SK-N-SH (cell line): ENCODE data around the gene DEFB129. TPM values are rescaled to one million over a fixed set of nuclear protein-coding genes. Genes with fewer than 3 reads are reported as not detected.

ENCODE experiments used
- CTCF ChIA-PET: fragments of 300-600, 350-600 bp; formaldehyde crosslinking; extraction: SDS; loops from one replicate; lab custom pipeline; 2021; lab: Yijun Ruan, JAX
- POLR2A ChIA-PET: fragments of 350-600 bp; sonication (Branson Sonifier 250); formaldehyde crosslinking; extraction: SDS; loops from one replicate; lab custom pipeline; 2020; ENCODE audit warnings: antibody characterized with exemption, inconsistent platforms; lab: Yijun Ruan, JAX
- DNase-seq: peaks from one replicate; pipeline ENCODE4 v3.0.0; 2012
- H2AFZ ChIP-seq: fragments of 200-600 bp; sonication (generic); 2 replicates; pipeline ENCODE4 v1.8.1; 2016; ENCODE audit warnings: antibody characterized with exemption, mild to moderate bottlenecking, low read depth
- H3F3A ChIP-seq: fragments of 200-600 bp; sonication (generic); replicated peaks from 2 replicates; pipeline ENCODE3; 2016; ENCODE audit warnings: antibody characterized with exemption, mild to moderate bottlenecking; ENCODE audit not compliant: insufficient read depth
- H3K27ac ChIP-seq, 2 experiments: fragments of 200-500 bp in 1 of 2; fragments of 200-600 bp in 1 of 2; sonication (Bioruptor generic) in 1 of 2; sonication (generic), shearing (Covaris generic) in 1 of 2; 2 replicates each; pipeline versions ENCODE4 v1.5.1 to v1.6.1; 2014 to 2016; ENCODE audit warnings: low read depth in 2 of 2, inconsistent platforms in 1 of 2, low read length in 1 of 2, mild to moderate bottlenecking in 1 of 2, mixed read lengths in 1 of 2
- H3K27me3 ChIP-seq: fragments of 200-600 bp; sonication (generic), shearing (Covaris generic); 2 replicates; pipeline ENCODE4 v1.6.1; 2016; ENCODE audit warnings: mixed run types; ENCODE audit not compliant: insufficient read depth
- H3K36me3 ChIP-seq, 2 experiments: fragments of 200-500 bp in 1 of 2; fragments of 200-600 bp in 1 of 2; sonication (Bioruptor generic) in 1 of 2; sonication (generic) in 1 of 2; replicated peaks in 1 of 2; 2 replicates each; pipeline versions ENCODE3 to v1.5.1; 2014 to 2016; ENCODE audit warnings: low read length in 1 of 2, mild to moderate bottlenecking in 1 of 2; ENCODE audit not compliant: insufficient read depth in 2 of 2, control insufficient read depth in 1 of 2
- H3K4me1 ChIP-seq, 2 experiments: fragments of 200-500 bp in 1 of 2; fragments of 200-600 bp in 1 of 2; sonication (Bioruptor generic) in 1 of 2; sonication (generic), shearing (Covaris generic) in 1 of 2; 2 replicates each; pipeline versions ENCODE4 v1.5.1 to v1.6.1; 2014 to 2016; ENCODE audit warnings: low read depth in 1 of 2, low read length in 1 of 2, mixed run types in 1 of 2; ENCODE audit not compliant: insufficient read depth in 2 of 2, control insufficient read depth in 1 of 2
- H3K4me2 ChIP-seq: fragments of 200-600 bp; sonication (generic), shearing (Covaris generic); 2 replicates; pipeline ENCODE4 v1.6.1; 2017; ENCODE audit warnings: mixed run types
- H3K4me3 ChIP-seq, 2 experiments: fragments of 200-500 bp in 1 of 2; fragments of 200-600 bp in 1 of 2; sonication (Bioruptor generic) in 1 of 2; sonication (generic), shearing (Covaris generic) in 1 of 2; 2 replicates each; pipeline versions ENCODE4 v1.5.1 to v1.8.1; 2014 to 2016; ENCODE audit warnings: low read depth in 2 of 2, inconsistent platforms in 1 of 2, low read length in 1 of 2, mild to moderate bottlenecking in 1 of 2, mixed read lengths in 1 of 2, moderate library complexity in 1 of 2
- H3K79me2 ChIP-seq: fragments of 200-600 bp; sonication (generic); 2 replicates; pipeline ENCODE4 v1.8.1; 2017; ENCODE audit warnings: mild to moderate bottlenecking; ENCODE audit not compliant: insufficient read depth
- H3K9ac ChIP-seq: fragments of 200-600 bp; sonication (generic); 2 replicates; pipeline ENCODE4 v1.6.1; 2017; ENCODE audit warnings: mixed run types
- H3K9me2 ChIP-seq: fragments of 200-600 bp; sonication (generic); 2 replicates; pipeline ENCODE4 v1.6.1; 2017; ENCODE audit warnings: mixed run types
- H3K9me3 ChIP-seq: fragments of 200-600 bp; sonication (generic); 2 replicates; pipeline ENCODE4 v1.6.1; 2017; ENCODE audit warnings: mixed run types, mild to moderate bottlenecking, moderate library complexity
- H4K20me1 ChIP-seq: fragments of 200-600 bp; sonication (generic); 2 replicates; pipeline ENCODE4 v1.6.1; 2017; ENCODE audit warnings: mild to moderate bottlenecking, mixed run types; ENCODE audit not compliant: insufficient read depth
- EP300 ChIP-seq, 2 experiments: IDR thresholded peaks; 2 replicates each; pipeline versions ENCODE4 v1.4.0 to v1.6.1; 2012; ENCODE audit warnings: borderline replicate concordance in 1 of 2, low read depth in 1 of 2, low read length in 1 of 2
- FOSL2 ChIP-seq: IDR thresholded peaks from 2 replicates; pipeline ENCODE4 v1.4.0; 2012; ENCODE audit warnings: low read depth, mild to moderate bottlenecking, moderate library complexity, borderline replicate concordance
- FOXM1 ChIP-seq: IDR thresholded peaks from 2 replicates; pipeline ENCODE4 v1.4.0; 2012; ENCODE audit warnings: low read depth, mild to moderate bottlenecking
- JUND ChIP-seq: IDR thresholded peaks from 2 replicates; pipeline ENCODE4 v1.4.0; 2012
- MXI1 ChIP-seq: IDR thresholded peaks from 2 replicates; pipeline ENCODE4 v1.6.1; 2012; ENCODE audit warnings: mild to moderate bottlenecking, low read depth, low read length, improper control_type of control experiment
- NFIC ChIP-seq: IDR thresholded peaks from 2 replicates; pipeline ENCODE4 v1.4.0; 2012; ENCODE audit warnings: borderline replicate concordance
- NRF1 ChIP-seq: IDR thresholded peaks from 2 replicates; pipeline ENCODE4 v1.6.1; 2012; ENCODE audit warnings: low read depth, mild to moderate bottlenecking, low read length
- RFX5 ChIP-seq: IDR thresholded peaks from 2 replicates; pipeline ENCODE4 v1.6.1; 2012; ENCODE audit warnings: mild to moderate bottlenecking, improper control_type of control experiment, low read length
- TCF12 ChIP-seq: IDR thresholded peaks from 2 replicates; pipeline ENCODE4 v1.4.0; 2012
- TEAD4 ChIP-seq: IDR thresholded peaks from 2 replicates; pipeline ENCODE4 v1.4.0; 2012; ENCODE audit warnings: mild to moderate bottlenecking, borderline replicate concordance; ENCODE audit not compliant: insufficient read depth
- WGBS: methylation state at CpG from one replicate; pipeline ENCODE4 v1.1.6; 2017; ENCODE audit warnings: low lambda C conversion rate; 5-methylcytosine and 5-hydroxymethylcytosine counted together
- polyA plus RNA-seq, 3 experiments: library from polyadenylated mRNA; depleted of rRNA; stranded (reverse); fragments of >200 nt; gene quantifications; 2 replicates each; pipeline ENCODE4 v1.2.3, GENCODE V29; 2012
- TF ChIP-seq, protein P1 (sequence below): IDR thresholded peaks from 2 replicates; pipeline ENCODE4 v1.6.1; 2012; ENCODE audit warnings: mild to moderate bottlenecking, low read depth, low read length, moderate library complexity
- TF ChIP-seq, protein P2 (sequence below): IDR thresholded peaks from 2 replicates; pipeline ENCODE4; 2012
- TF ChIP-seq, protein P3 (sequence below): fragments of 200-600 bp; sonication (generic); IDR thresholded peaks from 2 replicates; pipeline ENCODE4 v1.6.1; 2017; ENCODE audit warnings: antibody characterized with exemption, mild to moderate bottlenecking, moderate library complexity
- TF ChIP-seq, protein P4 (sequence below): fragments of 150-350 bp; IDR thresholded peaks from 2 replicates; pipeline ENCODE4 v1.6.1; 2017; ENCODE audit warnings: antibody characterized with exemption, low read length, low read depth, borderline replicate concordance
- TF ChIP-seq, protein P5 (sequence below): IDR thresholded peaks from 2 replicates; pipeline ENCODE4 v1.4.0; 2012; ENCODE audit warnings: low read depth

The DEFB129 gene
- polyA plus RNA-seq, 1 of the 3 experiments (the other 2 are of a cell fraction), result not detected

DNA sequence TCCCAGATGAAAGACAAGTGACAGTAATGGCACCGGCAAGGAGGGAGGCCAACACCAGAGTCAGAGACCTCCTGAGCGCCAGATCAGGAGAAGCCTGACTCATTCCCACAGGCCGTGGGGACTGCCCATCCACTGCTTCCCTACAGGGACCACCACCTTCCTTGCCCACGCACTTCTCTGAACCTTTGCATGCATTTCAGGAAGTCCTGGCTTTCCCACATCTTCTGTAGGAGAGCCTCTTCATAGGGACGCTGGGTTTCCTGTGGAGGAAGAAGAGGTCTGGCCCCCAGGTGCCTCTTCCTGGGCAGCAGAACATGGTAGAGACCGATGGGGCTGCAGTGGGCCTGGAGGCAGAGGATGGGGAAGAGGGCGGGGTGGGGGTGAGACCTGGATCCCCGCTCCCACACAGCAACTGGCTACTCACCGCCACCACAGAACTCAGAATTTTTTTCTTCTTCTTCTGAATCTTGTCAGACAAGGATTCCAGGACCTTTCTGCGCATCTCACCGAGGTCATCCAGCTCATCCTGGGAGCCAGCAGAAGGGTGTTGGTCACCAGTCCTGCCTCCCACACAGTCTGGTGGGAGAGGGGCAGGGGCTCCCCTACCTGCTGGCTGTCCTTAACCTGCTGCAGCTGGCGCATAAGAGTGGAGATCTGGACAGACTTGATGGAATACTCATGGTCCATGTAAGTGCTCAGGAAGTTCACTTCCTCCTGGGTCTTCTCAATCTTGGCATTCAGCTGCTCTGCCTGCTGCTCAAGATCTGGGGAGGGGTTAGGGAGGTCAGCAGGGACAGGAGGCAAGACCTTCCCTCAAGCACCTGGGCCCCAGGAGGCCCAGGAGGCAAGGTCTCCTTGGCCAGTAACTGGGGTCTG lies 49.8 kb downstream of the DEFB129 start:
- H2AFZ ChIP-seq, result no peak overlapping the region
- peaks cover 0 to 23% of the 10 kb centered on the region in 2 experiments for H3K36me3 ChIP-seq
- H3K9me2 ChIP-seq, result no peaks in the 10 kb centered on the region
- no peaks in the 10 kb centered on the region for H3K27me3 ChIP-seq
- H3K79me2 ChIP-seq, result no peaks in the 10 kb centered on the region
- no peaks in the 10 kb centered on the region for H3F3A ChIP-seq
- CTCF ChIA-PET, result interaction anchor here (0.7 to 1.7 kb wide), 2 partner anchors 9 to 10 kb away, joined by 3 to 6 read pairs; no protein-coding TSS in a partner anchor
- POLR2A ChIA-PET, result no interaction called here
- H3K4me3 ChIP-seq, result no peak overlapping the region
- WGBS, result 93% methylated on average over 11 of the region's 12 CpGs
- no peak overlapping the region for H3K27ac ChIP-seq
- H4K20me1 ChIP-seq, result no peaks in the 10 kb centered on the region
- no peak for DNase-seq
- no peak overlapping the region for H3K4me2 ChIP-seq
- TF ChIP-seq NFIC (no peak), FOSL2 (no peak), EP300 (IDR thresholded peaks at IDR 0.05; ENCODE audit: borderline replicate concordance in 1 of 2, low read depth in 1 of 2, low read length in 1 of 2) (no peak), RFX5 (no peak), JUND (no peak), FOXM1 (no peak), MXI1 (no peak), TCF12 (no peak), TEAD4 (no peak), NRF1 (no peak)
- TF ChIP-seq, protein P1, sequence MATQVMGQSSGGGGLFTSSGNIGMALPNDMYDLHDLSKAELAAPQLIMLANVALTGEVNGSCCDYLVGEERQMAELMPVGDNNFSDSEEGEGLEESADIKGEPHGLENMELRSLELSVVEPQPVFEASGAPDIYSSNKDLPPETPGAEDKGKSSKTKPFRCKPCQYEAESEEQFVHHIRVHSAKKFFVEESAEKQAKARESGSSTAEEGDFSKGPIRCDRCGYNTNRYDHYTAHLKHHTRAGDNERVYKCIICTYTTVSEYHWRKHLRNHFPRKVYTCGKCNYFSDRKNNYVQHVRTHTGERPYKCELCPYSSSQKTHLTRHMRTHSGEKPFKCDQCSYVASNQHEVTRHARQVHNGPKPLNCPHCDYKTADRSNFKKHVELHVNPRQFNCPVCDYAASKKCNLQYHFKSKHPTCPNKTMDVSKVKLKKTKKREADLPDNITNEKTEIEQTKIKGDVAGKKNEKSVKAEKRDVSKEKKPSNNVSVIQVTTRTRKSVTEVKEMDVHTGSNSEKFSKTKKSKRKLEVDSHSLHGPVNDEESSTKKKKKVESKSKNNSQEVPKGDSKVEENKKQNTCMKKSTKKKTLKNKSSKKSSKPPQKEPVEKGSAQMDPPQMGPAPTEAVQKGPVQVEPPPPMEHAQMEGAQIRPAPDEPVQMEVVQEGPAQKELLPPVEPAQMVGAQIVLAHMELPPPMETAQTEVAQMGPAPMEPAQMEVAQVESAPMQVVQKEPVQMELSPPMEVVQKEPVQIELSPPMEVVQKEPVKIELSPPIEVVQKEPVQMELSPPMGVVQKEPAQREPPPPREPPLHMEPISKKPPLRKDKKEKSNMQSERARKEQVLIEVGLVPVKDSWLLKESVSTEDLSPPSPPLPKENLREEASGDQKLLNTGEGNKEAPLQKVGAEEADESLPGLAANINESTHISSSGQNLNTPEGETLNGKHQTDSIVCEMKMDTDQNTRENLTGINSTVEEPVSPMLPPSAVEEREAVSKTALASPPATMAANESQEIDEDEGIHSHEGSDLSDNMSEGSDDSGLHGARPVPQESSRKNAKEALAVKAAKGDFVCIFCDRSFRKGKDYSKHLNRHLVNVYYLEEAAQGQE, result no peak
- TF ChIP-seq, protein P2, sequence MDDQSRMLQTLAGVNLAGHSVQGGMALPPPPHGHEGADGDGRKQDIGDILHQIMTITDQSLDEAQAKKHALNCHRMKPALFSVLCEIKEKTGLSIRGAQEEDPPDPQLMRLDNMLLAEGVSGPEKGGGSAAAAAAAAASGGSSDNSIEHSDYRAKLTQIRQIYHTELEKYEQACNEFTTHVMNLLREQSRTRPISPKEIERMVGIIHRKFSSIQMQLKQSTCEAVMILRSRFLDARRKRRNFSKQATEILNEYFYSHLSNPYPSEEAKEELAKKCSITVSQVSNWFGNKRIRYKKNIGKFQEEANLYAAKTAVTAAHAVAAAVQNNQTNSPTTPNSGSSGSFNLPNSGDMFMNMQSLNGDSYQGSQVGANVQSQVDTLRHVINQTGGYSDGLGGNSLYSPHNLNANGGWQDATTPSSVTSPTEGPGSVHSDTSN, result no peak
- TF ChIP-seq, protein P3, sequence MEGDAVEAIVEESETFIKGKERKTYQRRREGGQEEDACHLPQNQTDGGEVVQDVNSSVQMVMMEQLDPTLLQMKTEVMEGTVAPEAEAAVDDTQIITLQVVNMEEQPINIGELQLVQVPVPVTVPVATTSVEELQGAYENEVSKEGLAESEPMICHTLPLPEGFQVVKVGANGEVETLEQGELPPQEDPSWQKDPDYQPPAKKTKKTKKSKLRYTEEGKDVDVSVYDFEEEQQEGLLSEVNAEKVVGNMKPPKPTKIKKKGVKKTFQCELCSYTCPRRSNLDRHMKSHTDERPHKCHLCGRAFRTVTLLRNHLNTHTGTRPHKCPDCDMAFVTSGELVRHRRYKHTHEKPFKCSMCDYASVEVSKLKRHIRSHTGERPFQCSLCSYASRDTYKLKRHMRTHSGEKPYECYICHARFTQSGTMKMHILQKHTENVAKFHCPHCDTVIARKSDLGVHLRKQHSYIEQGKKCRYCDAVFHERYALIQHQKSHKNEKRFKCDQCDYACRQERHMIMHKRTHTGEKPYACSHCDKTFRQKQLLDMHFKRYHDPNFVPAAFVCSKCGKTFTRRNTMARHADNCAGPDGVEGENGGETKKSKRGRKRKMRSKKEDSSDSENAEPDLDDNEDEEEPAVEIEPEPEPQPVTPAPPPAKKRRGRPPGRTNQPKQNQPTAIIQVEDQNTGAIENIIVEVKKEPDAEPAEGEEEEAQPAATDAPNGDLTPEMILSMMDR, result no peak
- TF ChIP-seq, protein P4, sequence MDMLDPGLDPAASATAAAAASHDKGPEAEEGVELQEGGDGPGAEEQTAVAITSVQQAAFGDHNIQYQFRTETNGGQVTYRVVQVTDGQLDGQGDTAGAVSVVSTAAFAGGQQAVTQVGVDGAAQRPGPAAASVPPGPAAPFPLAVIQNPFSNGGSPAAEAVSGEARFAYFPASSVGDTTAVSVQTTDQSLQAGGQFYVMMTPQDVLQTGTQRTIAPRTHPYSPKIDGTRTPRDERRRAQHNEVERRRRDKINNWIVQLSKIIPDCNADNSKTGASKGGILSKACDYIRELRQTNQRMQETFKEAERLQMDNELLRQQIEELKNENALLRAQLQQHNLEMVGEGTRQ, result no peak
- TF ChIP-seq, protein P5, sequence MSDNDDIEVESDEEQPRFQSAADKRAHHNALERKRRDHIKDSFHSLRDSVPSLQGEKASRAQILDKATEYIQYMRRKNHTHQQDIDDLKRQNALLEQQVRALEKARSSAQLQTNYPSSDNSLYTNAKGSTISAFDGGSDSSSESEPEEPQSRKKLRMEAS, result no peak
- no peak overlapping the region for H3K9ac ChIP-seq
- H3K9me3 ChIP-seq, result no peaks in the 10 kb centered on the region
- no peaks in the 10 kb centered on the region for H3K4me1 ChIP-seq
